ENCODE results near the gene TMPRSS3.

GRCh38 chr21:42436914-42437313 is 41.1 kb upstream of the TMPRSS3 start:
- TF ChIP-seq ZNF549 (tag by site-specific recombination; IDR thresholded peaks at IDR 0.05), result no peak
- no peak for TF ChIP-seq BCL6B (tag by site-specific recombination; IDR thresholded peaks at IDR 0.05)
- TF ChIP-seq MYNN (tag by site-specific recombination; IDR thresholded peaks at IDR 0.05; ENCODE audit: borderline replicate concordance), result no peak
- TF ChIP-seq EGR2 (tag by site-specific recombination; IDR thresholded peaks at IDR 0.05; ENCODE audit: low read depth), result no peak
- no peak for TF ChIP-seq CTCF (tag by site-specific recombination; IDR thresholded peaks at IDR 0.05)
- TF ChIP-seq ZNF639 (tag by site-specific recombination; IDR thresholded peaks at IDR 0.05), result no peak
- TF ChIP-seq ZNF571 (tag by site-specific recombination; IDR thresholded peaks at IDR 0.05), result no peak
- TF ChIP-seq ZNF391 (tag by site-specific recombination; IDR thresholded peaks at IDR 0.05; ENCODE audit: borderline replicate concordance, low read depth), result no peak
- TF ChIP-seq ZNF544 (tag by site-specific recombination; IDR thresholded peaks at IDR 0.05), result no peak
- TF ChIP-seq FEZF1 (tag by site-specific recombination; IDR thresholded peaks at IDR 0.05), result no peak
- no peak for TF ChIP-seq ZNF18 (tag by site-specific recombination; IDR thresholded peaks at IDR 0.05)
- no peak for TF ChIP-seq ZNF488 (tag by site-specific recombination; IDR thresholded peaks at IDR 0.05)
- no peak for TF ChIP-seq ZNF335 (tag by site-specific recombination; conservative IDR thresholded peaks at IDR 0.05)
- no peak for TF ChIP-seq ZNF37A (tag by site-specific recombination; IDR thresholded peaks at IDR 0.05)
